Measurements from ENCODE around the gene SEL1L.

The SEL1L gene

GRCh38 chr14:81529391-81529790, 4.3 kb downstream of the SEL1L start:
- TF ChIP-seq, protein P1, sequence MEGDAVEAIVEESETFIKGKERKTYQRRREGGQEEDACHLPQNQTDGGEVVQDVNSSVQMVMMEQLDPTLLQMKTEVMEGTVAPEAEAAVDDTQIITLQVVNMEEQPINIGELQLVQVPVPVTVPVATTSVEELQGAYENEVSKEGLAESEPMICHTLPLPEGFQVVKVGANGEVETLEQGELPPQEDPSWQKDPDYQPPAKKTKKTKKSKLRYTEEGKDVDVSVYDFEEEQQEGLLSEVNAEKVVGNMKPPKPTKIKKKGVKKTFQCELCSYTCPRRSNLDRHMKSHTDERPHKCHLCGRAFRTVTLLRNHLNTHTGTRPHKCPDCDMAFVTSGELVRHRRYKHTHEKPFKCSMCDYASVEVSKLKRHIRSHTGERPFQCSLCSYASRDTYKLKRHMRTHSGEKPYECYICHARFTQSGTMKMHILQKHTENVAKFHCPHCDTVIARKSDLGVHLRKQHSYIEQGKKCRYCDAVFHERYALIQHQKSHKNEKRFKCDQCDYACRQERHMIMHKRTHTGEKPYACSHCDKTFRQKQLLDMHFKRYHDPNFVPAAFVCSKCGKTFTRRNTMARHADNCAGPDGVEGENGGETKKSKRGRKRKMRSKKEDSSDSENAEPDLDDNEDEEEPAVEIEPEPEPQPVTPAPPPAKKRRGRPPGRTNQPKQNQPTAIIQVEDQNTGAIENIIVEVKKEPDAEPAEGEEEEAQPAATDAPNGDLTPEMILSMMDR (IDR thresholded peaks at IDR 0.05): no peak
- Histone ChIP-seq H3K4me3 (no peak overlapping the region), H3K27ac (no peak overlapping the region)
- no peak for DNase-seq (ENCODE audit: low spot score)

DNA sequence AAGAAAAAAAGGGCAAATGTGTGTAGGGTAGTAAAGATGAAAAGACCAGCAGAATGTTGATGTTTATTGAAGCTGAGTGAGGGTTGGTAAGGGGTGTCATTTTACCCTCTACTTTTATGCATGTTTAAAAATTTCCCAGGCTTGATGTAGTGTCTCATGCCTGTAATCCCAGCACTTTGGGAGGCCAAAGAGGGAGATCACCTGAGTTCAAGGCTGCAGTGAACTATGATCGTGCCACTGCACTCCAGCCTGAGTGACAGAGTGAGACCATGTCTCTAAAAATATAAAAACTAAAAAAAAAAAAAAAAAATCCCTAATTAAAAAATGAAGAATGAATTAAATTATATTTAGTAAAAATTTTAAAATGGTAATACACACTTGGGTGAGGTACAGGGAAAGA, 8.5 kb downstream of the SEL1L start:
- Histone ChIP-seq H3K4me3 (no peak overlapping the region), H3K27ac (no peak overlapping the region)
- TF ChIP-seq, protein P1 (IDR thresholded peaks at IDR 0.05): no peak
- no peak for DNase-seq (ENCODE audit: low spot score)

DNA sequence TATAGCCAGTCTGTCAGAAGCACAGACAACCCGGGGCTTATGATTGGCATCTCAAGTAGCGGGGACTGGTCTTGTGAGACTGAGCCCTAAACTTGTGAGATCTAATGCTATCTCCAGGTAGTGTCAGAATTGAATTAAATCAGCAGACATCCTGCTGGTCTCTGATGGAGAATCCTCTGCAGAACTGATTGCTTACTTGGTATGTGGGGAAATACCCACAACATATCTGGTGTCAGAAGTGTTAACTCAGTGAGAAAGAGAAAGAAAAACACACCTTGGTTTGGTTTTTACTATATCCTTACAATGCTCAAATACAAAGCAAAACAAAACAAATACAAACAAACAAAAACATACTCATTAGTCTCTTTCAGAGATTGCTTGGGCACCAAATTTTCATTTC, 10.0 kb downstream of the SEL1L start:
- TF ChIP-seq, protein P1 (IDR thresholded peaks at IDR 0.05): no peak
- Histone ChIP-seq H3K27ac (no peak overlapping the region), H3K4me3 (no peak overlapping the region)
- DNase-seq (ENCODE audit: low spot score): no peak

DNA sequence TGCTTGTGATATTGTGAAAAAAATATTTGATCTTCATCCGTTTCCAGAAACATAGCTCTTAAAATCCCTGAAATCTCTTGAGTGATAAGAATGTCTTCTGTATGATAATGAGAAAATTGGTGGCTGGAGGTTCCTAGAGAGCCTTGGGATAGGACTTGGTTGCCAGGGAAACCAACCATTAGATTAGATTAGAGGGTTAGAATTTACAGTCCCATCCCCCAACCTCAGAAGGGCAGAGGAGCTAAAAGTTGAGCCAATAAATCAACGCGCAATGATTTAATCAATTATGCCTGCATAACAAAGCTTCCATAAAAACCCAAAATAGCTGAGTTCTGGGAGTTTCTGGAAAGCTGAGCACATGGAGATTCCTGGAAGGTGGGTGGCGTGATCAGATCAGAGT, 10.6 kb downstream of the SEL1L start:
- no peak overlapping the region for H3K4me3 ChIP-seq
- TF ChIP-seq, protein P1 (IDR thresholded peaks at IDR 0.05): no peak
- H3K27ac ChIP-seq: no peak overlapping the region
- no peak for DNase-seq (ENCODE audit: low spot score)

- Histone ChIP-seq H3K27ac (no peak overlapping the region), H3K4me3 (no peak overlapping the region)
- TF ChIP-seq, protein P1 (IDR thresholded peaks at IDR 0.05): no peak
- DNase-seq (ENCODE audit: low spot score): no peak
These were observed 12.3 kb downstream of the SEL1L start for GRCh38 chr14:81521356-81521755.

DNA sequence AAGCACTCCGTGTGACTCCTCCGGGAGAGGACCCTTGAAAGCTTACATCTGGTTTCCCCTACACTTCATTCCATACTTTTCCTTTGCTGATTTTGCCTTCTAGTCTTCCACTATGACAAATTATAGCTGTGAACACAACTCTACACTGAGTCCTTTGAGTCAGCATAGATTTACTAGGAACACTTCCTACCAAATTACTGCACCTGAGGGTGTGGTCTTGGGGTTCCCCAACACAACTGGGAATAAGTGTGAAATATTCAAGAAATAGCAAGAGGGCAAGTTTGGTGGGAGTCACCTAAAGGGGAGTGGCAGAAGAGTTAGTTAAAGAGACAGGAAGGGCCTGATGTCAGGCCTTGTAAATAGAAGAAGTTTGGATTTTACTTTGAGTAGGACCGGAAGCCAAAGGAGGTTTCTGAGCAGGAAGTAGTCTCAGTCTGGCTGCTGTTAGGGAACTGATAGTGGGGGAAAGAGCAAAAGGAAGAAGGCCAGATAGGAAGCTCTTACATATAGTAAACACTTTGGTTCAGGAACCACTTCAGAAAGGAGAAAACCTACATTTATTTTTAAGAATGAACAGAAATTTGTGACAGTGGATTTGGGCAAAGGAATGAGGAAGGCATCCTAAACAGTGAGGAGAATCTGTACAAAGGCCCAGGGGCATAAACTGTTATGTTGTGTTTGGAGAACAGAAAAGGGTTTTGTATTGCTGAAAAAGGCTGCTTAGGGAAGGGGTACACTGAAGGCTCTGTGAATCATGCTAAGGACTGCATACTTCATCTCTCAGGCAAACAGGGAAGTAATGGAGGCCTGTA, 14.2 kb downstream of the SEL1L start:
- TF ChIP-seq, protein P1 (IDR thresholded peaks at IDR 0.05): no peak
- peak overlapping the region; percentile 17 to 71 for H3K27ac ChIP-seq
- H3K4me3 ChIP-seq: no peak overlapping the region
- DNase-seq (ENCODE audit: low spot score): no peak

GRCh38 chr14:81517798-81518398, 15.8 kb downstream of the SEL1L start:
- Histone ChIP-seq H3K4me3 (no peak overlapping the region), H3K27ac (peak overlapping the region in 1 of 2 donors; percentile 49)
- DNase-seq (ENCODE audit: low spot score): no peak
- TF ChIP-seq, protein P1 (IDR thresholded peaks at IDR 0.05): no peak

All from coronary artery (tissue), 2 donors.